ENCODE results near the gene UVRAG. TPM values are rescaled to one million over a fixed set of nuclear protein-coding genes. Genes with fewer than 3 reads are reported as not detected.
A peak's percentile ranks its signal among the peaks of the same experiment; 100 is the strongest.

UVRAG gene
- total and polyA plus RNA-seq, 12 donors = 5.0 to 18.3 (median 13.4) TPM

GRCh38 chr11:75812542-75813040, 2.4 kb upstream of the UVRAG start:
- Histone ChIP-seq H3K27me3 (no peaks in the 10 kb centered on the region), H3K9me3 (no peaks in the 10 kb centered on the region), H3K27ac (peak overlapping the region in 6 of 10 donors; percentile 31 to 98 (median 71)), H3K4me3 (no peak overlapping the region), H3K36me3 (no peaks in the 10 kb centered on the region), H3K4me1 (peaks cover 7 to 31% (median 28%) of the 10 kb centered on the region in 9 donors)
- WGBS, 2 donors = 84 to 88% methylated on average over 2 of the region's 2 CpGs
- ATAC-seq (no peak), DNase-seq (no peak)
- no peak for TF ChIP-seq CTCF (IDR thresholded peaks at IDR 0.05)
- intact Hi-C loops (cut with DNase I) = no loop called here

GRCh38 chr11:75813124-75813523, 1.9 kb upstream of the UVRAG start:
- no peak for ATAC-seq
- Histone ChIP-seq H3K27ac (peak overlapping the region in 6 of 10 donors; percentile 31 to 98 (median 71)), H3K27me3 (no peaks in the 10 kb centered on the region), H3K4me1 (peaks cover 7 to 37% (median 31%) of the 10 kb centered on the region in 9 donors), H3K9me3 (no peaks in the 10 kb centered on the region), H3K36me3 (no peaks in the 10 kb centered on the region), H3K4me3 (no peak overlapping the region)
- intact Hi-C loops (cut with DNase I) = no loop called here
- no peak for TF ChIP-seq CTCF (IDR thresholded peaks at IDR 0.05)
- no peak for DNase-seq
- WGBS, 2 donors = 67 to 78% methylated on average over 2 of the region's 2 CpGs

GRCh38 chr11:75813622-75814039, 1.4 kb upstream of the UVRAG start:
- Histone ChIP-seq H3K27ac (peak overlapping the region in 8 of 10 donors; percentile 90 to 98 (median 95)), H3K4me1 (peaks cover 7 to 42% (median 31%) of the 10 kb centered on the region in 9 donors), H3K27me3 (no peaks in the 10 kb centered on the region), H3K4me3 (peak overlapping the region in 6 of 10 donors; percentile 77 to 100 (median 97)), H3K36me3 (no peaks in the 10 kb centered on the region), H3K9me3 (no peaks in the 10 kb centered on the region)
- no peak for TF ChIP-seq CTCF (IDR thresholded peaks at IDR 0.05)
- intact Hi-C loops (cut with DNase I) = no loop called here
- ATAC-seq (no peak), DNase-seq (no peak)
- 64 to 66% methylated on average over 1 of the region's 1 CpG for WGBS, 2 donors

GRCh38 chr11:75814363-75814676, 690 bp upstream of the UVRAG start:
- H3K9me3 ChIP-seq = no peaks in the 10 kb centered on the region
- WGBS, 2 donors = 1% methylated on average over 12 of the region's 12 CpGs
- H3K4me1 ChIP-seq = peaks cover 7 to 48% (median 31%) of the 10 kb centered on the region in 9 donors
- DNase-seq (no peak), ATAC-seq (peak in 3 of 8 donors; percentile 8 to 54 (median 40))
- H3K36me3 ChIP-seq = no peaks in the 10 kb centered on the region
- peak overlapping the region in 9 of 10 donors; percentile 88 to 98 (median 95) for H3K27ac ChIP-seq
- intact Hi-C loops (cut with DNase I) = no loop called here
- H3K4me3 ChIP-seq = peak overlapping the region; percentile 43 to 100 (median 90)
- H3K27me3 ChIP-seq = no peaks in the 10 kb centered on the region
- no peak for TF ChIP-seq CTCF (IDR thresholded peaks at IDR 0.05)
